AG04449 (cell line): ENCODE data around the gene AHCY.
"Not testable (repeated sequence)": the region's sequence is repeated elsewhere in the genome, so short reads cannot be mapped to it uniquely, and the experiment has no call there.

ENCODE experiments used
- CTCF ChIA-PET: fragments of 350-600 bp; formaldehyde crosslinking; extraction: SDS; loops from one replicate; lab custom pipeline; 2021; ENCODE audit warnings: antibody characterized with exemption; lab: Yijun Ruan, JAX
- POLR2A ChIA-PET: fragments of 400-600, 350-600 bp; formaldehyde crosslinking; extraction: SDS; loops from one replicate; lab custom pipeline; 2020; ENCODE audit warnings: antibody characterized with exemption, inconsistent platforms; lab: Yijun Ruan, JAX
- DNase-seq: peaks from one replicate; pipeline ENCODE4 v3.0.0-alpha.2; 2010; ENCODE audit warnings: low read depth, low spot score
- H3K4me3 ChIP-seq: 2 replicates; pipeline ENCODE4 v1.5.1; 2011; ENCODE audit warnings: low read depth, mild to moderate bottlenecking, control low read depth, low read length
- CTCF ChIP-seq: IDR thresholded peaks from one replicate; pipeline ENCODE4 v1.5.1; 2011; ENCODE audit warnings: mild to moderate bottlenecking, moderate library complexity, low read length, control low read depth, inconsistent platforms; ENCODE audit not compliant: insufficient read depth; ENCODE audit errors: missing control alignments

Gene AHCY

DNA sequence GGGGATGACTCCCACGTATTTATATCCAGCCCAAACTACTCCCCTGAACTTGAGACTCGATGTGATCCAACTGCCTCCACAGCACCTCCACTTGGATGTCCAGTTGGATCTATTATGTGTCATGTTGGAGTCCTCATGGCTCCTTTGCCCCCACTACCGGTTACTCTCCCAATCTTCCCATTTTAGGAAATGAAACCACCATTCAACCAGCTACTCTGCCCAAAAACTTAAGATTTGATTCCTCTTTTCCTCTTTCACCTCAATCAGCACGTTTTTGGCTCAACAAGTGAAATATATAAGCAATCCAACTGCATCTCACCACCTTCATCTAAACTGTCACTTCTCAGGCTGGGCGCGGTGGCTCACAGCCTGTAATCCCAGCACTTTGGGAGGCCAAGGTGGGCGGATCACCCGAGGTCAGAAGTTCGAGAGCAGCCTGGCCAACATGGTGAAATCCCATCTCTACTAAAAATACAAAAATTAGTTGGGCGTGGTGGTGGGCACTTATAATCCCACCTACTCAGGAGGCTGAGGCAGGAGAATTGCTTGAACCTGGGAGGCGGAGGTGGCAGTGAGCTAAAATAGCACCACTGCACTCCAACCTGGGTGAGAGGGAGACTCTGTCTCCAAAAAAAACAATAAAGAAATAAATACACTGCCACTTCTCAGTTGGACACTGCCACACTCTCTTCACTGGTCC is 3.4 kb downstream of the AHCY start:
- TF ChIP-seq CTCF, result no peak
- no peak overlapping the region for H3K4me3 ChIP-seq
- DNase-seq, result no peak
- ChIA-PET POLR2A (no interaction called here), CTCF (interaction anchor here (1.0 to 10.3 kb wide), 7 partner anchors 13 to 439 kb away, joined by 3 to 94 read pairs (median 3); no protein-coding TSS in a partner anchor)

DNA sequence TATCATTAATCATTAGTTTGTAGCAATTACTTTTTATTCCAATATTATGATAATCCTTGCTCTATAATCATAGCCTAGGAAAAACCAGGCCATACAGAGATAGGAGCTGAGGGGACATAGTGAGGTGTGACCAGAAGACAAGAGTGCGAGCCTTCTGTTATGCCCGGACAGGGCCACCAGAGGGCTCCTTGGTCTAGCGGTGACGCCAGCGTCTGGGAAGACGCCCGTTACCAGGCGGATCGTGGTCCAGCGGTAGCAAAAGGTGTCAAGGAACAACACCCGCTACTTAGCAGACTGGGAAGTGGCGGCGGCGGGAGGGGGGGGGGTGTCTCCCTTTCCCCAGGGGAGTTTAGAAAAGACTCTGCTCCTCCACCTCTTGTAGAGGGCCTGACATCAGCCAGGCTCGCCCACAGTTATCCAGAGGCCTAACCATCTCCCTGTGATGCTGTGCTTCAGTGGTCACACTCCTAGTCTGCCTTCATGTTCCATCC is 4.8 kb downstream of the AHCY start:
- DNase-seq, POLR2A ChIA-PET, H3K4me3 ChIP-seq: not testable (repeated sequence)
- CTCF ChIA-PET, result interaction anchor here (1.1 to 10.3 kb wide), 6 partner anchors 14 to 471 kb away, joined by 3 to 94 read pairs (median 4); partner anchors contain the start of gene DYNLRB1

DNA sequence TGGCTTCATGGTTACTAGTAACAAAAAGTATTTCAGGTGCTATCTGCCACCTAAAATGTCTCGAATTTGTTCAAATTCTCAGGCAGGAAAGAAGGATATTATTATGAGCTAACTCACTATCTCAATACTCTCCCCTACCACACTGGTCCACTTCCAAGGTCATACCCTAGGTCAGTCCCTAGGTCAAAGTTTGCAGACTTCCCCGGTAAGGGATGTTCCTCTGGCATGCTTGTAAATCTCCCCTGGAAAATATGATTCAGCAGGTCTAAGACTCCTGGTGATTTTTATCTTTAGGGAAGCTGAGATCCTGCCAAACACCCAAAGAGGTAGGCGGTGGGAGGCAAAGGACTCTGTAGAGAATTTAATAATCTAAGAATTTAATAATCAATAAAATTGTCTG is 6.7 kb downstream of the AHCY start:
- DNase-seq, result no peak
- no peak overlapping the region for H3K4me3 ChIP-seq
- ChIA-PET CTCF (interaction anchor here (0.8 to 10.3 kb wide), 5 partner anchors 105 to 411 kb away, joined by 3 to 94 read pairs (median 3); partner anchors contain the start of gene DYNLRB1), POLR2A (no interaction called here)
- no peak for TF ChIP-seq CTCF

GRCh38 chr20:34295284-34295683 is 7.9 kb downstream of the AHCY start:
- no peak for DNase-seq
- ChIA-PET CTCF (interaction anchor here (0.7 to 10.3 kb wide), 4 partner anchors 8 to 412 kb away, joined by 3 to 94 read pairs (median 3); no protein-coding TSS in a partner anchor), POLR2A (no interaction called here)
- H3K4me3 ChIP-seq, result no peak overlapping the region
- no peak for TF ChIP-seq CTCF

DNA sequence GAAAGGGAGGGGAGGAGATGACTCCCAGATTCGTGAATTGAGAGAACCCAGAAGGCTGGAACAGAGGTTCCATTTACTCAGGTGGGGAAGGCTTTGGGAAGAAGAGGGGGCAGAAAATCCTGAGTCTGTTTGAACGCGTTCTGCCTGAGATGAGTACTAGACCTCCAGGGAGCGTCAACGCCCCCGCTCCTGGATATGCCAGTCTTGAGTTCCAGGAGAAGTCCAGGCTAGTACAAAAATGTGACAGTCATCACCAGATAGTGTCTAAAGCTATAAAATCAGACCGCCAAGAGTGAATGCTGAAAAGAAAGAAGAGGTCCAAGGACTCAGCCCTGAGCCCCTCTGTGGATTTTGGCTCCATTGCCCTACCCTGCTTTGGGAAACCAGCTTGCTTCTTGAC is 8.6 kb downstream of the AHCY start:
- ChIA-PET POLR2A (no interaction called here), CTCF (interaction anchor here (0.7 to 10.3 kb wide), 2 partner anchors 9 to 103 kb away, joined by 3 to 94 read pairs; no protein-coding TSS in a partner anchor)
- no peak overlapping the region for H3K4me3 ChIP-seq
- TF ChIP-seq CTCF, result no peak
- no peak for DNase-seq

DNA sequence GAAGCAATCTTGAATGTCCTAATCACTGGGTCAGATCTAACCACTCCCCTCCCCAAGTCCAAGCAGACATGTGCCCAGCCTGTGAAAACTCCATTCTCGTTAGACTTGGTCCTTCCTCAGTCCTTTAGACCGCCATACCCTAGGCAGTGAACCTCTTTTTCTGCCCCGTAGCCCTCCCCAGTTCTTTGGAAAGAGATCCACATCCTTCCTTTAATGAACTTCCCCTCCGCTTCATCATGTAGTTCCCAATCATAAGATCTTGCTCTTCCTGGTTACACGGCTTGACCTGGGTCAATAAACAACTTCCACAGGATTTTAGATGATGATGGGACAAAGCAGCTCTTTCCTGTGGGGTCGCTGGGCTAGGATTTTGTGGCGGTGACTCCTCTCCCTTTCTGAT is 9.6 kb downstream of the AHCY start:
- no peak overlapping the region for H3K4me3 ChIP-seq
- no peak for TF ChIP-seq CTCF
- DNase-seq, result no peak
- ChIA-PET POLR2A (no interaction called here), CTCF (interaction anchor here (1.7 to 10.3 kb wide), 2 partner anchors 8 to 102 kb away, joined by 4 to 94 read pairs; no protein-coding TSS in a partner anchor)
